Ascending aorta (tissue), 2 donors: Measurements from ENCODE around the gene AS3MT. TPM values are rescaled to one million over a fixed set of nuclear protein-coding genes. Genes with fewer than 3 reads are reported as not detected.
A peak's percentile ranks its signal among the peaks of the same experiment; 100 is the strongest.

Experiments
- DNase-seq, 2 donors: peaks; one replicate each; pipeline ENCODE4 v3.0.0-alpha.2; 2019; ENCODE audit warnings: low spot score in 2 of 2
- H3K27ac ChIP-seq, 2 donors: fragments of 200-600 bp; sonication (generic); one replicate each; pipeline ENCODE4 v1.5.1; 2016 to 2017; ENCODE audit warnings: mild to moderate bottlenecking in 1 of 2
- H3K27me3 ChIP-seq: fragments of 200-600 bp; sonication (generic); one replicate; pipeline ENCODE4 v1.5.1; 2017
- H3K36me3 ChIP-seq, 2 donors: fragments of 200-600 bp; sonication (generic); one replicate each; pipeline ENCODE4 v1.5.1; 2016
- H3K4me1 ChIP-seq, 2 donors: fragments of 200-600 bp; sonication (generic); one replicate each; pipeline ENCODE4 v1.5.1; 2016 to 2017; ENCODE audit warnings: mild to moderate bottlenecking in 1 of 2
- H3K4me3 ChIP-seq, 2 donors: fragments of 200-600 bp; sonication (generic); one replicate each; pipeline ENCODE4 v1.5.1; 2016 to 2017; ENCODE audit warnings: mild to moderate bottlenecking in 1 of 2
- H3K9me3 ChIP-seq, 2 donors: fragments of 200-600 bp; sonication (generic); one replicate each; pipeline ENCODE4 v1.5.1; 2016
- intact Hi-C: fragments of 100-400 bp; cut with DNase I; formaldehyde crosslinking; loops from one replicate; pipeline ENCODE4 v1.15.1; 2023
- total RNA-seq: library from RNA; depleted of rRNA; stranded (reverse); fragments of >200 nt; gene quantifications from one replicate; pipeline ENCODE4 v1.1.0, GENCODE V29; 2016
- TF ChIP-seq, protein P1 (sequence below), 3 experiments: fragments of 200-600 bp in 2 of 3; fragments of 450-650 bp in 1 of 3; sonication (generic) in 2 of 3; IDR thresholded peaks; one replicate each; pipeline ENCODE4 v1.5.1; 2016 to 2019; ENCODE audit warnings: antibody characterized with exemption in 3 of 3, mild to moderate bottlenecking in 1 of 3, moderate library complexity in 1 of 3

Gene AS3MT
- total RNA-seq, 1 donor from 2014 or later = 1.4 TPM

DNA sequence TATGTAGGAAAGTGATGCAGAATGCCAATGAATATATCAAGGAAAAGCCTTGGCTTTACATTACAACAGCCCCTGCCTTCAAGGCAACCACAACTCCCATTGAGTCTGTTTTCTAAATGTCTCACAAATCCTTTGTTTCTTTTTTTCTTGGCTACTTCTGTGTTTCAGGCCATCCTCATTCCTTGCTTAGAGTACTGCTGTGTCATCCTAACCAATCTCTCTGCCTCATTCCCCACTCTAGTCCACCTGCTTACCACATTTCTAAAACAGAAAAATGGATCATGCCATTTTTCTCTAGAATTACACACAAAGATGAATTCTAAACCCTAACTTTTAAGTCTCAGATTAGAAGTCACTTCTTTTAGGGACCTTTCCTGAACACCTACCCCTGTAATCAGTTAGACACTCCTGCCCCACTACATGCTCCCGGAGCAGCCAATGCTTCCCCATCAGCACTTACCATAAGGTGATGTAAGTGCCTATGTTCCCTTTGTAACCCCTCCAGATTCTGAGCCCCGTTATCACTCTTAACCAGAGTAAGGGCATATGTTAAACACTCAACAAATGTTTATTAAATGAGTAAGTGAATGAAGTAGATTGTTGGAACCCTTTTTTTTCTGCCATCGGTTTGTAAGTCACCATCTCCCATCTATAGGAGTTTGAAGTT, 12.4 kb upstream of the AS3MT start:
- intact Hi-C loops = no loop called here
- TF ChIP-seq, protein P1, sequence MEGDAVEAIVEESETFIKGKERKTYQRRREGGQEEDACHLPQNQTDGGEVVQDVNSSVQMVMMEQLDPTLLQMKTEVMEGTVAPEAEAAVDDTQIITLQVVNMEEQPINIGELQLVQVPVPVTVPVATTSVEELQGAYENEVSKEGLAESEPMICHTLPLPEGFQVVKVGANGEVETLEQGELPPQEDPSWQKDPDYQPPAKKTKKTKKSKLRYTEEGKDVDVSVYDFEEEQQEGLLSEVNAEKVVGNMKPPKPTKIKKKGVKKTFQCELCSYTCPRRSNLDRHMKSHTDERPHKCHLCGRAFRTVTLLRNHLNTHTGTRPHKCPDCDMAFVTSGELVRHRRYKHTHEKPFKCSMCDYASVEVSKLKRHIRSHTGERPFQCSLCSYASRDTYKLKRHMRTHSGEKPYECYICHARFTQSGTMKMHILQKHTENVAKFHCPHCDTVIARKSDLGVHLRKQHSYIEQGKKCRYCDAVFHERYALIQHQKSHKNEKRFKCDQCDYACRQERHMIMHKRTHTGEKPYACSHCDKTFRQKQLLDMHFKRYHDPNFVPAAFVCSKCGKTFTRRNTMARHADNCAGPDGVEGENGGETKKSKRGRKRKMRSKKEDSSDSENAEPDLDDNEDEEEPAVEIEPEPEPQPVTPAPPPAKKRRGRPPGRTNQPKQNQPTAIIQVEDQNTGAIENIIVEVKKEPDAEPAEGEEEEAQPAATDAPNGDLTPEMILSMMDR (IDR thresholded peaks at IDR 0.05) = no peak
- H3K27me3 ChIP-seq = no peaks in the 10 kb centered on the region
- DNase-seq = no peak
- no peak overlapping the region for H3K4me3 ChIP-seq
- no peak overlapping the region for H3K27ac ChIP-seq
- peaks cover 4 to 14% of the 10 kb centered on the region in 2 donors for H3K36me3 ChIP-seq
- peaks cover 0 to 9% of the 10 kb centered on the region in 2 donors for H3K4me1 ChIP-seq
- H3K9me3 ChIP-seq = no peaks in the 10 kb centered on the region

DNA sequence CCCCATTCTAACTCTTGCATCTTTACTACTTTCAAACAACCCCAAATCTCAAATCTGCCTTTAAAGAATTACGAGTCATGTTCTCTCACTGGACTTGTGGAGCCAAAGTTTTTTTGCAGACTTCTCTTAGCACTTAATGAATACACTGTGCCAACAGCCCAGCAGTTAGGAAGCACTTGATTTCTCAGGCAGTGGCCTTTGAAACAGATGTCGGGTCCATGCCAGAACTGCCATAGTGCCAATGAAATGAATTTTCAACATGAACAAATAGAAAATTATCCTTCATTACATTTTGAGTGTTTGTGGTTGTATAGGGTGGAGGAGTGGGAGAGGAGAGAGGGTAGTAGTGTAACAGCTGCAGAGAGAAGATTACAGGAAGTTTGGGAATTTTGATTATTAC, 9.4 kb upstream of the AS3MT start:
- intact Hi-C loops = no loop called here
- TF ChIP-seq, protein P1 (IDR thresholded peaks at IDR 0.05) = no peak

DNA sequence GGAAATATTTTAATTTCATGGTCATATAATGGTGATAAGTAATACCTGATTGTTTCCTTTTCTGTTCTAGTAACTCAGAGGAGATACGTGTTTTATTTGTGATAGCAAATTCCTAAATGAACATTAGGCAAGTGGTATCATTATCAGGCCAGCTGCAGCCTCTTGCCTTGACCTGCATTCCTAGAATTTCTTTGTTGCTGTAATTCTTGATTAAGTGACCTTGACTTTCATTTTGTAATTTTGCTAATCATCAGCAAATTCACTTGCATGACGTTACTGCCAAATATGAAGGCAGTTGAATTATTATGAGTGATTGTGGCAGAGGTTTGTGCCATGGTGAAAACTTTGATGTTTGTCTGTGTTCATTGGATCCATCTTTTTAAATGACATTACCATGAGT, 5.6 kb upstream of the AS3MT start:
- Histone ChIP-seq H3K27ac (no peak overlapping the region), H3K36me3 (peaks cover 11 to 25% of the 10 kb centered on the region in 2 donors), H3K27me3 (no peaks in the 10 kb centered on the region), H3K9me3 (no peaks in the 10 kb centered on the region), H3K4me3 (no peak overlapping the region), H3K4me1 (no peaks in the 10 kb centered on the region)
- TF ChIP-seq, protein P1 (IDR thresholded peaks at IDR 0.05) = no peak
- intact Hi-C loops = no loop called here
- DNase-seq = no peak

More for the DNA sequence above, 9.4 kb upstream of the AS3MT start:
- DNase-seq = no peak
- Histone ChIP-seq H3K36me3 (peaks cover 11 to 25% of the 10 kb centered on the region in 2 donors), H3K9me3 (no peaks in the 10 kb centered on the region), H3K4me1 (peaks cover 0 to 5% of the 10 kb centered on the region in 2 donors), H3K27me3 (no peaks in the 10 kb centered on the region), H3K4me3 (no peak overlapping the region), H3K27ac (no peak overlapping the region)

DNA sequence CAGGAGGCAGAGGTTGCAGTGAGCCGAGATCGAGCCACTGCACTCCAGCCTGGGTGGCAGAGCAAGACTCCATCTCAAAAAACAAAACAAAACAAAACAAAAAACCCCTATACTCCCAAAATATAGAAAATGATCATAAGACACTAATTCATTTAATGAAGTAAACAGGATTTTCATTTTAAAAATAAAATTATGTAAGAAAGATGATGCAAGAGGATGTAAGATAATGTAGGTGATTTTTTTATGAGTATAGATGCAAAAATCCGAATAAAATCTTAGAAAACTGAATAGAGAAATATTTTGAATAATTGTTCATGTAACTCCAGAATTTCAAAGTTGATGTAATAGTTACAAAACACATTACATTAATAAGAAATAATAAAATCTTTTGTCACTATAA, 3.6 kb upstream of the AS3MT start:
- Histone ChIP-seq H3K4me1 (peaks cover 0 to 5% of the 10 kb centered on the region in 2 donors), H3K4me3 (no peak overlapping the region), H3K36me3 (peaks cover 10 to 22% of the 10 kb centered on the region in 2 donors), H3K27ac (no peak overlapping the region), H3K27me3 (no peaks in the 10 kb centered on the region), H3K9me3 (no peaks in the 10 kb centered on the region)
- intact Hi-C loops = no loop called here
- TF ChIP-seq, protein P1 (IDR thresholded peaks at IDR 0.05) = no peak
- DNase-seq = no peak

DNA sequence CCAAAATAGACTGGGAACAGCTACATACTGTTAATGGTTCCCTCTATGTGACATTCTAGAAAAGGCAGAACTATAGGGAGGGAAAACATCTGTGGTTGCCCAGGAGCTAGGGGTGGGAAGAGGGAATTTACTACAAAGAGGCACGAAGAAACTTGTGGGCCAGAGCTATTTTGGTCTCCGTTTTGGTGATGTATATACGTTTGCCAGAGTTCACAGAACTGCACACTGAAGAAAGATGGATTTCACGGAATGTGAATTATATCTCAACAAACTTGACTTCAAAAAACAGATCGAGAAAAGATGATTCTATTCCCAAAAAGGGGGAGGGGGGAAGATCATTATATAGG, 386 bp upstream of the AS3MT start:
- no peaks in the 10 kb centered on the region for H3K9me3 ChIP-seq
- H3K27ac ChIP-seq = peak overlapping the region in 1 of 2 donors; percentile 15
- H3K27me3 ChIP-seq = no peaks in the 10 kb centered on the region
- TF ChIP-seq, protein P1 (IDR thresholded peaks at IDR 0.05) = no peak
- no peak for DNase-seq
- peak overlapping the region; percentile 63 to 64 for H3K4me3 ChIP-seq
- no peaks in the 10 kb centered on the region for H3K36me3 ChIP-seq
- H3K4me1 ChIP-seq = peaks cover 0 to 5% of the 10 kb centered on the region in 2 donors
- intact Hi-C loops = no loop called here
